H1 (cell line): ENCODE data around the gene NDRG4. TPM values are rescaled to one million over a fixed set of nuclear protein-coding genes. Genes with fewer than 3 reads are reported as not detected.

Source experiments
- CTCF ChIA-PET: fragments of 300-600 bp; sonication (Branson Sonifier 250); formaldehyde crosslinking; loops from one replicate; lab custom pipeline; 2021; ENCODE audit not compliant: partially characterized antibody; lab: Charles Lee
- POLR2A ChIA-PET: fragments of 300-600 bp; sonication (Branson Sonifier 250); formaldehyde crosslinking; loops from one replicate; lab custom pipeline; 2021; ENCODE audit warnings: inconsistent platforms; ENCODE audit not compliant: partially characterized antibody; lab: Charles Lee
- DNase-seq, 2 experiments: peaks; one replicate each; pipeline versions ENCODE4 v3.0.0 to v3.0.0-alpha.2; 2010 to 2022; ENCODE audit warnings: low spot score in 2 of 2, low read depth in 1 of 2, mixed read lengths in 1 of 2
- FAIRE-seq: peaks from 2 replicates; lab custom pipeline; 2011; peaks lifted over from hg19 to GRCh38; lab: Jason Lieb, UNC
- H2AFZ ChIP-seq: 2 replicates; pipeline ENCODE4 v1.8.1; 2012; ENCODE audit warnings: low read length, inconsistent platforms
- H2AK5ac ChIP-seq: 2 replicates; pipeline ENCODE4 v1.6.1; 2013; ENCODE audit warnings: low read depth, low read length
- H2BK120ac ChIP-seq: replicated peaks from 2 replicates; pipeline ENCODE3; 2013; ENCODE audit warnings: low read depth, low read length, inconsistent platforms
- H2BK12ac ChIP-seq: 2 replicates; pipeline ENCODE4 v1.6.1; 2013; ENCODE audit warnings: low read depth, low read length
- H2BK15ac ChIP-seq: 2 replicates; pipeline ENCODE4 v1.6.1; 2013; ENCODE audit warnings: low read length
- H2BK20ac ChIP-seq: 2 replicates; pipeline ENCODE4 v1.6.1; 2013; ENCODE audit warnings: low read length
- H2BK5ac ChIP-seq: 2 replicates; pipeline ENCODE4 v1.6.1; 2013; ENCODE audit warnings: low read depth, low read length
- H3K14ac ChIP-seq: 2 replicates; pipeline ENCODE4 v1.6.1; 2013; ENCODE audit warnings: inconsistent platforms; ENCODE audit not compliant: insufficient read length
- H3K18ac ChIP-seq: 2 replicates; pipeline ENCODE4 v1.6.1; 2013; ENCODE audit warnings: low read length; ENCODE audit errors: extremely low read depth
- H3K23ac ChIP-seq: 2 replicates; pipeline ENCODE4 v1.6.1; 2013; ENCODE audit warnings: inconsistent platforms; ENCODE audit not compliant: insufficient read length
- H3K23me2 ChIP-seq: 2 replicates; pipeline ENCODE4 v1.6.1; 2013; ENCODE audit warnings: low read depth, low read length
- H3K27ac ChIP-seq: 2 replicates; pipeline ENCODE4 v1.6.1; 2011; ENCODE audit warnings: low read depth, low read length, inconsistent platforms
- H3K27me3 ChIP-seq, 4 experiments: replicated peaks in 1 of 4; 1 replicate in 1 of 4; 2 replicates in 3 of 4; pipeline versions ENCODE4 v1.6.1 to v1.8.1; 2011 to 2013; ENCODE audit warnings: low read length in 3 of 4, mild to moderate bottlenecking in 3 of 4, inconsistent platforms in 2 of 4, mixed read lengths in 2 of 4, moderate library complexity in 1 of 4; ENCODE audit not compliant: control insufficient read depth in 3 of 4, insufficient read depth in 3 of 4; ENCODE audit errors: extremely low read depth in 1 of 4
- H3K36me3 ChIP-seq, 4 experiments: 2 replicates each; pipeline versions ENCODE4 v1.6.1 to v1.8.1; 2011 to 2013; ENCODE audit warnings: mild to moderate bottlenecking in 4 of 4, low read length in 3 of 4, moderate library complexity in 2 of 4, control low read depth in 1 of 4, inconsistent platforms in 1 of 4; ENCODE audit not compliant: insufficient read depth in 4 of 4, control insufficient read depth in 2 of 4
- H3K4ac ChIP-seq: replicated peaks from 2 replicates; pipeline ENCODE3; 2013; ENCODE audit warnings: low read length, low read depth, mixed read lengths, inconsistent platforms; ENCODE audit not compliant: insufficient read length
- H3K4me1 ChIP-seq, 4 experiments: replicated peaks in 1 of 4; 1 replicate in 1 of 4; 2 replicates in 3 of 4; pipeline versions ENCODE4 v1.6.1 to v1.8.1; 2011 to 2013; ENCODE audit warnings: low read length in 3 of 4, inconsistent platforms in 2 of 4, mixed read lengths in 1 of 4; ENCODE audit not compliant: insufficient read depth in 4 of 4, control insufficient read depth in 3 of 4
- H3K4me2 ChIP-seq, 2 experiments: 2 replicates each; pipeline versions ENCODE4 v1.6.1 to v1.8.1; 2011 to 2013; ENCODE audit warnings: low read depth in 2 of 2, low read length in 2 of 2, control low read depth in 1 of 2, inconsistent platforms in 1 of 2, mild to moderate bottlenecking in 1 of 2; ENCODE audit not compliant: insufficient read depth in 1 of 2
- H3K4me3 ChIP-seq, 4 experiments: fragments of 200-600, 300-600 bp in 1 of 4; sonication (generic), shearing (Covaris generic), sonication (Bioruptor Twin) in 1 of 4; 2 replicates each; pipeline versions ENCODE4 v1.5.1 to v1.8.1; 2011 to 2016; ENCODE audit warnings: low read length in 4 of 4, low read depth in 3 of 4, control low read depth in 2 of 4, inconsistent platforms in 2 of 4, mild to moderate bottlenecking in 2 of 4, mixed read lengths in 1 of 4, moderate library complexity in 1 of 4; ENCODE audit not compliant: insufficient read depth in 2 of 4; ENCODE audit errors: extremely low read depth in 1 of 4
- H3K56ac ChIP-seq: replicated peaks from 2 replicates; pipeline ENCODE3; 2013; ENCODE audit warnings: low read depth, mild to moderate bottlenecking, mixed read lengths, low read length, inconsistent platforms; ENCODE audit not compliant: insufficient read length
- H3K79me1 ChIP-seq: 2 replicates; pipeline ENCODE4 v1.6.1; 2013; ENCODE audit warnings: low read depth, low read length, control low read depth
- H3K79me2 ChIP-seq, 2 experiments: 2 replicates each; pipeline versions ENCODE4 v1.6.1 to v1.8.1; 2012 to 2013; ENCODE audit warnings: low read length in 2 of 2, mild to moderate bottlenecking in 2 of 2, inconsistent platforms in 1 of 2; ENCODE audit not compliant: insufficient read depth in 2 of 2, control insufficient read depth in 1 of 2
- H3K9ac ChIP-seq, 4 experiments: replicated peaks in 1 of 4; 1 replicate in 1 of 4; 2 replicates in 3 of 4; pipeline versions ENCODE4 v1.6.1 to v1.8.1; 2011 to 2013; ENCODE audit warnings: low read depth in 3 of 4, low read length in 3 of 4, control low read depth in 2 of 4, mild to moderate bottlenecking in 2 of 4, moderate library complexity in 2 of 4, inconsistent platforms in 1 of 4; ENCODE audit errors: extremely low read depth in 1 of 4
- H3K9me3 ChIP-seq, 2 experiments: 2 replicates each; pipeline versions ENCODE4 v1.6.1 to v1.8.1; 2012 to 2013; ENCODE audit warnings: mild to moderate bottlenecking in 2 of 2, moderate library complexity in 2 of 2, control low read depth in 1 of 2, inconsistent platforms in 1 of 2, low read depth in 1 of 2, low read length in 1 of 2, mixed read lengths in 1 of 2; ENCODE audit not compliant: insufficient read depth in 2 of 2
- H4K20me1 ChIP-seq, 2 experiments: replicated peaks in 1 of 2; 2 replicates each; pipeline versions ENCODE3 to v1.8.1; 2011 to 2013; ENCODE audit warnings: inconsistent platforms in 2 of 2, low read length in 2 of 2, mild to moderate bottlenecking in 1 of 2; ENCODE audit not compliant: insufficient read depth in 2 of 2, control insufficient read depth in 1 of 2
- H4K5ac ChIP-seq: 2 replicates; pipeline ENCODE4 v1.6.1; 2013; ENCODE audit warnings: low read length, low read depth, mixed read lengths, inconsistent platforms; ENCODE audit not compliant: insufficient read length
- H4K8ac ChIP-seq: 2 replicates; pipeline ENCODE4 v1.8.0; 2013; ENCODE audit warnings: mild to moderate bottlenecking, moderate library complexity, low read length, inconsistent platforms; ENCODE audit not compliant: insufficient read depth; ENCODE audit errors: extremely low read depth
- H4K91ac ChIP-seq: replicated peaks from 2 replicates; pipeline ENCODE3; 2013; ENCODE audit warnings: low read length, mixed read lengths, inconsistent platforms; ENCODE audit not compliant: insufficient read length
- TAF1 ChIP-seq: IDR thresholded peaks from 2 replicates; pipeline ENCODE4 v1.6.1; 2011; ENCODE audit warnings: mild to moderate bottlenecking, low read depth, low read length
- WGBS, 2 experiments: shearing (Covaris generic) in 1 of 2; methylation state at CpG; one replicate each; pipeline versions ENCODE4 v1.1.6 to v1.1.7; 2013 to 2015; ENCODE audit warnings: low lambda C conversion rate in 2 of 2, mixed read lengths in 2 of 2, inconsistent platforms in 1 of 2, low coverage in 1 of 2, missing lambda C conversion rate in 1 of 2; ENCODE audit not compliant: insufficient replicate concordance in 2 of 2, insufficient coverage in 1 of 2, insufficient read length in 1 of 2; ENCODE audit errors: extremely low coverage in 1 of 2, missing lambda C conversion rate in 1 of 2; 5-methylcytosine and 5-hydroxymethylcytosine counted together
- polyA plus RNA-seq, 7 experiments: library from polyadenylated mRNA; depleted of rRNA in 3 of 7; stranded (reverse) in 5 of 7; unstranded in 2 of 7; fragments of >200 nt in 5 of 7; fragments of 200-250 nt in 2 of 7; gene quantifications; 1 replicate in 5 of 7; 2 replicates in 1 of 7; 4 replicates in 1 of 7; pipeline versions ENCODE4 v1.2.1 to v1.2.3, GENCODE V29; 2011 to 2013; ENCODE audit warnings: missing spikeins in 2 of 7, mixed read lengths in 2 of 7
- total RNA-seq: library from RNA; stranded (reverse); fragmentation: NEBNext Ultra II Directional; extraction: Animal tissue kit (Norgen Biotek cat#: 25700); gene quantifications from 2 replicates; pipeline ENCODE4 v1.2.1, GENCODE V29; 2021

The NDRG4 gene
- total and polyA plus RNA-seq, 2 of the 8 experiments (the other 6 are each of a cell fraction or from before 2014, with no cell fraction given): 20.8 to 30.9 TPM

GRCh38 chr16:58485184-58485887, 14.6 kb upstream of the NDRG4 start:
- Histone ChIP-seq H3K79me2 (no peaks in the 10 kb centered on the region), H2BK20ac (no peak overlapping the region), H4K20me1 (no peaks in the 10 kb centered on the region), H2BK120ac (no peak overlapping the region), H3K36me3 (no peaks in the 10 kb centered on the region), H2AFZ (no peak overlapping the region), H3K79me1 (no peaks in the 10 kb centered on the region), H3K4me1 (peaks cover 0 to 4% (median 2%) of the 10 kb centered on the region in 4 experiments; a peak in 3 of 7 replicates), H3K23ac (no peak overlapping the region), H3K18ac (no peak overlapping the region), H3K4ac (no peak overlapping the region), H3K4me3 (no peak overlapping the region), H2BK5ac (no peak overlapping the region), H3K9me3 (no peaks in the 10 kb centered on the region), H4K8ac (no peak overlapping the region), H2BK15ac (no peak overlapping the region), H4K5ac (no peak overlapping the region), H3K27me3 (no peaks in the 10 kb centered on the region; a peak in 2 of 7 replicates), H3K27ac (no peak overlapping the region), H2AK5ac (no peak overlapping the region), H3K14ac (no peak overlapping the region), H2BK12ac (no peak overlapping the region), H3K4me2 (no peak overlapping the region), H3K56ac (no peak overlapping the region), H3K9ac (no peak overlapping the region), H3K23me2 (no peaks in the 10 kb centered on the region), H4K91ac (no peak overlapping the region)
- no peak for TF ChIP-seq TAF1
- DNase-seq: no peak
- CTCF ChIA-PET: interaction anchor here (0.6 to 7.2 kb wide), 11 partner anchors 10 to 366 kb away, joined by 3 to 94 read pairs (median 4); no protein-coding TSS in a partner anchor
- WGBS, 2 experiments: 82% methylated on average over 11 of the region's 11 CpGs; no CpG with 5 or more reads in 1 of the 2 experiments
- POLR2A ChIA-PET: interaction anchor here (1.8 kb wide), 1 partner anchor 21 kb away, joined by 6 read pairs; no protein-coding TSS in a partner anchor
- no peak for FAIRE-seq
